ENCODE results near the gene NDUFS7.
A peak's percentile ranks its signal among the peaks of the same experiment; 100 is the strongest.

The NDUFS7 gene

DNA sequence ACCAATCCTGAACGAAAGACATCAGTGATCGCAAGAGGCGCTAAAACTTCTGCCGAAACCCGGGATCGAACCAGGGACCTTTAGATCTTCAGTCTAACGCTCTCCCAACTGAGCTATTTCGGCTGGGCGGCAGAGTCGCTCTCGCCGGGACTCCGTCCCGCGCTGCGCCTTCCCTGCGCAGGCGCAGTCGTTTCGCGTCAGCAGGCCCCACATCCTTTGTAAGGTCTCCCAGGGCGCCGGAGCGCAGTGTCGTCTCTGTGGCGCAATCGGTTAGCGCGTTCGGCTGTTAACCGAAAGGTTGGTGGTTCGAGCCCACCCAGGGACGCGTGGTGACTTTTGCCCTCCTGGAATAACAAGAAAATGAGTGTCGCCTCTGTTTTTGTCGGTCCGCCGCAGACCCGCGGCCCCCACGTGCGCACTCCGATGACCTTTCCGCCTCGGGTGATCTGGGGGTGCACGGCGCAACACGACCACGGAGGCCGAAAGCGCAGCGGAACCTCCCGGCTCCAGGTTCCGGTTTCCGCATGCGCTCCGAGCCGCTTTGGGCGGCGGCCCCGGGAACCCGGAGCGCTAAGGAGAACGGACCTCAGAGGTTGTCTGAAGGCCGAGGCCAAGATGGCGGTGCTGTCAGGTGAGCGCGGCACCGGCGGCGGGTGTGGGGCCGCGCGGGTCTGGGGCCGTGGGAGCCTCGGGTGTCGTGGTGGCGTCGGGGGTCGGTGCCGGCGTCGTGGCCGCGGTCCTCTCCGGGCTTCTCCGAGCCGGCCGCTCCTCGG is at the start of gene NDUFS7:
TSS of gene NDUFS7 (plus strand) at position 596 of the 773 bp plus-strand sequence. CDS start at position 616, 20 bp downstream.
- DNase-seq: peak; percentile 91

DNA sequence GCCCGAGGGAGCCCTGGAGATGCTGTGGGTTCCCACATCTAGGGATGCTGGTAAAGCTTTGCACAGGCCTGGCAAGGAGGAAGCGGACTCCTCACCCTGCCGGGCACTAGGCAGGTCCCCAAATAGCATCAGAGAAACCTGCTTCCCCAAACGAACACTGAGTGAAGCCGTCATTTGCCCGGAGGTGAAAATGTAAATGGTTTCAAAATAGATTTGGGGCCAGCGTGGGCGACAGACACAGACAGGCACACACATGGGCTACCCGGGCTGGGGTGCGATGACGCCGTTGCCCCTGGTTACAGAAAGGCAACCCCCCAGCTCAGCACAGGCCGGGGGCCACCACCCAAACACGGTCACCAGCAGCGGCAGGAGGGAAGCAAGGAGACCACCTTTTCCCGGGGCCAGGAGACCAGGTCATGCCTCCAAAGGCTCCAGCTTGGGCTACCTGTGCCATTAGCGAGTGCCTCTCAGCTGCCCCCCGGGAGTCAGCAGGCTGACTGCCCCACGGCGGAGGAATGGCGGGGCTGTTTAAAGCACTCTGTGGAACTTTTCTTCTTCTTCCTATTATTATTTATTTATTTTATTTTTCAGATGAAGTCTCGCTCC is 47.5 kb upstream of the NDUFS7 start:
- no peak for DNase-seq

DNA sequence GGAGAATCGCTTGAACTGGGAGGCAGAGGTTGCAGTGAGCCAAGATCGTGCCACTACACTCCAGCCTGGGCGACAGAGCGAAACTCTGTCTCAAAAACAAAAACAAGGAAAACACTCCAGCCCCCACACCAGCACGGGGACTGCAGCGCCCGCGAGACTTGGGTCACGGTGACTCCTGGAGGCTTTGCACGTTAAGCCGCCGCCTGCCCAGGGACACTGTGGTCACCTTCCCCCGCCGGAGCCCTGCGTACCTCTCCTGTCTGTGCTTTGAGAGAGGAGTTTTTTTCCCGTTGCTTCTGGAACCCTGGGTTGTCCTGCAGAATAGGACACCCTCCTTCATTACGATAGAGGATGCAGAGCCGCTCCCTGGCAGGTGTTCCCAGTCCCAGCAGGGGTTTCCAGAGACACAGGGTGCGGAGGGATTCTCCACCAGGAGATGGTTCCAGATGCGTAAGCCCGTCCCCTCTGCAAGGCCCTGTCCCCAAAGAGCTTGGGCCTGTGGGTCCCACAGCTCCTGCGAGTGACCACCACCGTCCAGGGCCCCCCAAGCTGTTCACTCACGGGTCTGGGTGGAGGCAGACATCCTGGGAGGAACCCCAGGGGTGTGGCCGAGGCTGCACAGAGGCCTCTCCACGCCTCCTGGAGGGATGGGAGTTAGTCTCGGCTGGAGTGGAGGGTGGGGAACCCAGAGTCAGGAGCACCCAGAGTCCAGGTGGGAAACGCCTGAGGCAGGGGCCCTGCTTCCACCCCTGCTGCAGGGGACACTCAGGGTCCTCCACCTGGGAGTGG is 42.8 kb upstream of the NDUFS7 start:
- DNase-seq: no peak

- DNase-seq: no peak
Observed at GRCh38 chr19:1343041-1343440, 40.7 kb upstream of the NDUFS7 start.

GRCh38 chr19:1349211-1349610 is 34.5 kb upstream of the NDUFS7 start:
- DNase-seq: no peak

DNA sequence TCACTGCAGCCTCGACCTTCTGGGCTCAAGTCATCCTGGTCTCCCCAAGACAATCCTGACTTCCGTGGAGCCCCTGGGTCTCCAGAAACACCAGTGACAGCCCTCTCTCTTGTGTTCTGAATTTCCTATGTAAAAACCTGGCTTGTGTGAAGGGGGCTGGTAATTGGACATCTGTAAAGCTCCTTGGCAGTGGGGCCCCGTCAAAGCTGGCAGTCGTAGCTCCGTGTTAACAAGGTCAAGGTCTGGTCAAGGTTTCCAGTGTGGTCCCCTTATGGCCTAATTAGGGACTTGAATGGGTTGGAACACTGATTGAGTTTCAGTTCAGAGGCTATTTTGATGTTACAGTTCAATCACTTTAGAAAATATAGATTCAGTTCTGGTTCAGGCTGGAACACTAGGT is 32.8 kb upstream of the NDUFS7 start:
- no peak for DNase-seq

DNA sequence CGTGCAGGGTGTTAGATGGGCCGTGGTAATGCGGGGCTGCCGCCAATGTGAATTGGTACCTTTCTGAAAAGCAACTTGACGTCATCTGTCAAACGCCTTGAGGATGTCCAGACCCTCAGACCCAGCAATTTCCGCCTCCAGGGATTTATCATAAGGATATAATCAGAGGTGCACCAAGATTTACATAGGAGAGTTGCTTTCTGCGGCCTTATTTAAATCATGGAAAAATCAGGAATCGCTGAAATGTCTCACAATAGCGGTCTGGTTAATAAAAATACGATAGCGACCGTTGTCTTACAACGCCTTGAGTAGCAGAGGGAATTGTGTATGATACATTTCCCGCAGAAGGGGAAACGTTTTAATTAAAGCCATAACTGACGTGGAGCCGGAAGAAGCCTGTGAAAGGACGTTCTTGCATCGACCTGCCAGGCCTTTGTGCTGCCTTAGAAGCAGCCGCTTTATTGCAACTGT is 32.3 kb upstream of the NDUFS7 start:
- DNase-seq: no peak

DNA sequence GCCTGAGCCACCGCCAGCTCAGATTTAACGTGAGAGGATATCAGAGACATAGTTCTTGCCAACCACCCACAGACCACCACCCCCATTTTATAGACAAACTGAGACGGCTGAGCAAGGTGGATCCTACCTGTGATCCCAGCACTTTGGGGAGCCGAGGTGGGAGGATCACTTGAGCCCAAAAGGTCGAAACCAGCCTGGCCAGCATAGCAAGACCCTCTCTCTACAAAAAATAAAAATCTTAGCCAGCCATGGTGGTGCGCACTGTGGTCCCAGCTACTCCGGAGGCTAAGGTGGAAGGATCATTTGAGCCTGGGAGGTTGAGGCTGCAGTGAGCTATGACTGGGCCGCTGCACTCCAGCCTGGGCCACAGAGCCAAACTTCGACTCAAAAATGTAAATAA is 30.6 kb upstream of the NDUFS7 start:
- no peak for DNase-seq

- no peak for DNase-seq
Observed at GRCh38 chr19:1354970-1355567, 28.6 kb upstream of the NDUFS7 start.

DNA sequence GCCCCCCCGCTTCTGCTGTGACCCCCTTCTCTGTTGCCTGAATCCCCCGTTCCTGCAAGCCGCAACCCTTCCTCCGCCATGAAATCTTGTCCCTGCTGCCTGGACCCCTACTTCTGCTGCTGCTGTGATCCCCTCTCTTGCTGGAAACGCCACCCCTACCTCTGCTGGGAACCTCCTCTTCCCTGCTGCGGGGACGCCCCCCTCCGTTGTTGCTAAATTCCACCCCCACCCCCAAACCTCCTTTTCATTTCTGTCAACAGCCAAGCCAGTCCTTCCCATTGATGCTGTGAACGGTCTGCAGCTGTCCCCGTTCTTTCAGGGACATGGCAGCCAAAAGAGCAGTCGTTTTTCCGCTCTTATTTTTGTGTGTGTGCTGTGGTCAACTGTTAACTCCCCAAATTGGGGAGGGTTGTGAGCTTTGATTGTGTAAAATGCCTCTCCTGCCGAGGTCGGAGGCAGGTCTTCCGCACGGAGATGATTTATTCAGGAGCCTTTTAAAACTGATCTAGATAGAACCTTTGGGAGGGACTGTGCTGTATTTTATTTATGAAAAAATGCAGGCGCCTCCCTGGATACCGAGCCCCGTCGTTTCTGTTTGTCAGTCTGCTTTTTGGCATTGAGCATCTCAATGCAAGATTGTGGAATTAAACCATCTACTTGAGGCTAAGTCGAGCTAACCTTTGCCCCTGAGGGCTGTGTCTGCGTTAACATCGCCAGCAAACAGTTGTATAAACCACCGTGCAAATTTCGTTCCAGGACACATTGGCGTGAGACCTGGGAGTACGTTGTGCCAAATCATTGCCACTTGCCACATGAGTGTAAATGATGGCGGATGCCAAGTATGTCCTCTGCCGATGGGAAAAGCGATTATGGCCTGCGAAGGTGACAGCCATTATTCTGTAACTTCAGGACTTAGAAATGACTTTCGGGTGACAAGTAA is 27.9 kb upstream of the NDUFS7 start:
- DNase-seq: no peak

DNA sequence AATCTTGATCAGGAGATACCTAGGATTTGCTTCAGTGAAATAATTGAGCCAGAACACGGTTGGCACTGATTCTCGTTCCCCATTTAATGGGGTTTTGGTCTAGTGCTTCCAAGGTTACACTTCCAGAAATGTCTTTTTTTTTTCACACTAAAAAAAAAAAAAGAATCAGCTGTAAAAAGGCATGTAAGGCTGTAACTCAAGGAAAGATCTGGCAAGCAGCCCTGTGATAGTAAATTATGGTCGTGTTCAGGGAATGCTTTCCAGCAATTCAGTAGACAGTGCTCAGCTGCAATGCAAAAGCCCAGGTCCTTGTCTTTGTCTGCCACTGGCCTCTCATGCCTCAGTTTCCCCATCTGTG is 27.2 kb upstream of the NDUFS7 start:
- DNase-seq: no peak

DNA sequence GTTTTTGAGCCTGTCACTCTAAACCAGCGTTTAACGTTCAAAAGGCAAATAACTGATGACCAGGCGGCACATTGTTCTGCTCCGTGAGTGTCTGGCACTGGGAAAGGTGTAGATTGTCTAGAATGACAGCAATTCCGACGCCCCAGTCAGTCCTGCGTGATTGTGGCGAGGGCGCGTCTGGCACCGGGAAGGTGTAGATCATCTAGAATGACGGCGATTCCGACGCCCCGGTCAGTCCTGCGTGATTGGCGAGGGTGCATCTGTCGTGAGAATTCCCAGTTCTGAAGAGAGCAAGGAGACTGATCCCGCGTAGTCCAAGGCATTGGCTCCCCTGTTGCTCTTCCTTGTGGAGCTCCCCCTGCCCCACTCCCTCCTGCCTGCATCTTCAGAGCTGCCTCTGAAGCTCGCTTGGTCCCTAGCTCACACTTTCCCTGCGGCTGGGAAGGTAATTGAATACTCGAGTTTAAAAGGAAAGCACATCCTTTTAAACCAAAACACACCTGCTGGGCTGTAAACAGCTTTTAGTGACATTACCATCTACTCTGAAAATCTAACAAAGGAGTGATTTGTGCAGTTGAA is 26.1 kb upstream of the NDUFS7 start:
- no peak for DNase-seq

- DNase-seq: no peak
Observed at GRCh38 chr19:1360126-1360817, 23.4 kb upstream of the NDUFS7 start.

GRCh38 chr19:1360818-1361461 is 22.8 kb upstream of the NDUFS7 start:
- DNase-seq: no peak

GRCh38 chr19:1361601-1362386 is 21.9 kb upstream of the NDUFS7 start:
- no peak for DNase-seq

- no peak for DNase-seq
Observed at GRCh38 chr19:1362387-1363257, 21.1 kb upstream of the NDUFS7 start.

DNA sequence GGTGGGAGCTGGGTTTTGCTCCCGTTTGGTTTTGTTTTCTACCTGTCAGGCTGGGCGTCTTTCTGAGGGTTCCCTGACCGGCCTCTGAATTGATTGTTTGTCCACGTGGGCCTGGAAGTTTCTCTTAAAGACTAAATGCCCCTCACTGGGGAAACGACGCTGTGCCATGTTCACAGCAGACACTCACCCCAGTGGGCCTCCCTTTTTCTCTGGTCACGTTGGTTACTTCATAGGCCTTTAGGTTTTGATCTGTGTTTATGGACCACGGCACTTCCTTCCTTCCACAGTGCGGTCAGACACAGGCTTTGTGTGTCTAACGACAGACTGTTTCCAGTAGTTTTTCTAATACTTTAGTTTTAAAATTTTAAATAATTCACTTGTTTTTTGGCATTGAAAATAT is 20.1 kb upstream of the NDUFS7 start:
- DNase-seq: peak; percentile 37

DNA sequence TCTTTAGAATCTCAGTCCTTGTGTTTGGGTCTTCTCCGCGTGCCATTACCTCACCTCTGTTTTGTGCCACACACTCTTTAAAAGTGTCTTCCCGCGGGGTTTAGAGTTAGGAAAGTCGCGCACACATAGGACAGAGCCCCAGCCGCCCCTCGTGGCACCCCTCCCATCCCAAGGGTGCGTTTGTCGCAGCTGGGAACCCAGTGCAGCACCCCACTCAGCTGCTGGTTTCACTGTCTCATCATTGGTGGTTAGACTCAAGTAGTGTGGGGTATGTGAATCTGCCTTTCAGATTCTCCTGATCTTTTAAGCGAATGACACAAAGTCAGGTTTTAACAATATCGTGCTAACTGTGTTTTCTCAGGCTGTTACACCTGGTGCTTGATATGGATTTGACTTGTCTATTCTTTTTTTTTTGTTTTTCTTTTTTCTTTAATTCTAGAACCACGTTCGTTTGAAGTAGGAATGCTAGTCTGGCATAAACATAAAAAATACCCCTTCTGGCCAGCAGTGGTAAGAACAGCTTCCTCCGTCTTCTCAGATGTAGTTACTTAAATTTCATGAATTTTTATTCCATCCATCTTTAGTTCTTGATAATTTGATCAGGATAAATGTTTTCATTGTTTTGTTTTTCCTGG is 19.5 kb upstream of the NDUFS7 start:
- DNase-seq: no peak

All from activated CD4-positive, alpha-beta T cell treated with anti-CD3 and anti-CD28 coated beads, Interleukin-2, amount 50 U/mL, for 16 hours (primary cell).